Measurements from ENCODE around the gene NUAK2.

DNA sequence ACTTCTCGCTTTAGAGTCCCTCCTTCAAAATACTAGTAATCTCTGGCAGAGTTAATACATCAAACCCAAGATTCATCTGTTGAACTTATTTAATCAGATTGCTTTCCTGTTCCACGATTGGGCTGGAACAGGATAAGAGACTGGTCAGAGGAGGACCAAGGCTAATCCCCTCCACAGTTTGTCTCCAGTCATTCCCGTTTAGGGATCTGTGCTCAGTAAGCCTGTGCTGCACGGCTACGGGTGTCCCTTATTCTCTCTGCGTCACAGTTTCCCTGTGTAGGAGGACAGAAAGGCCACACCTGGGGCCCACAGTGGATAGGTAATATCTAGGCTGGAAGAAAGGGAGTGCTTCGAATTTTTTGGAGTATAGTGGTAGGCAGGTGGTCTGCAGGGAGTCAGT is 16.5 kb upstream of the NUAK2 start:
- TF ChIP-seq SP1 (IDR thresholded peaks at IDR 0.05) (no peak), SUZ12 (IDR thresholded peaks at IDR 0.05) (no peak), BHLHE40 (IDR thresholded peaks at IDR 0.05; ENCODE audit: borderline replicate concordance) (no peak), FOXK2 (IDR thresholded peaks at IDR 0.05) (no peak), FOXA1 (IDR thresholded peaks at IDR 0.05) (no peak), HDGF (IDR thresholded peaks at IDR 0.05; ENCODE audit: borderline replicate concordance) (no peak), NFRKB (IDR thresholded peaks at IDR 0.05) (no peak), ARNT (IDR thresholded peaks at IDR 0.05) (no peak), ZNF384 (IDR thresholded peaks at IDR 0.05) (no peak)

Data from HEK293T (cell line).